Astrocyte (in vitro differentiated cells and primary cell): ENCODE results near the gene RIT2. TPM values are rescaled to one million over a fixed set of nuclear protein-coding genes. Genes with fewer than 3 reads are reported as not detected.

Experiments
- DNase-seq: peaks from one replicate; pipeline ENCODE4 v3.0.0-alpha.2; 2010; ENCODE audit warnings: low read depth
- FAIRE-seq: peaks from 2 replicates; lab custom pipeline; 2011; peaks lifted over from hg19 to GRCh38; lab: Jason Lieb, UNC
- H2AFZ ChIP-seq: 2 replicates; pipeline ENCODE4 v1.6.0; 2012; ENCODE audit warnings: low read depth, low read length, inconsistent platforms
- H3K27ac ChIP-seq: 2 replicates; pipeline ENCODE4 v1.5.1; 2011; ENCODE audit warnings: low read depth, low read length, inconsistent platforms
- H3K27me3 ChIP-seq: 2 replicates; pipeline ENCODE4 v1.6.0; 2011; ENCODE audit warnings: low read length, inconsistent platforms; ENCODE audit not compliant: insufficient read depth
- H3K36me3 ChIP-seq: 2 replicates; pipeline ENCODE4 v1.5.1; 2011; ENCODE audit warnings: low read length, inconsistent platforms; ENCODE audit not compliant: insufficient read depth
- H3K4me1 ChIP-seq: 2 replicates; pipeline ENCODE4 v1.5.1; 2011; ENCODE audit warnings: low read length, inconsistent platforms; ENCODE audit not compliant: insufficient read depth
- H3K4me2 ChIP-seq: 2 replicates; pipeline ENCODE4 v1.6.0; 2012; ENCODE audit warnings: low read length, inconsistent platforms
- H3K4me3 ChIP-seq: 2 replicates; pipeline ENCODE4 v1.5.1; 2011; ENCODE audit warnings: low read depth, mild to moderate bottlenecking, low read length, inconsistent platforms; ENCODE audit not compliant: insufficient read depth
- H3K79me2 ChIP-seq: 2 replicates; pipeline ENCODE4 v1.6.0; 2012; ENCODE audit warnings: mild to moderate bottlenecking, low read length, inconsistent platforms; ENCODE audit not compliant: insufficient read depth
- H3K9ac ChIP-seq: 2 replicates; pipeline ENCODE4 v1.6.0; 2012; ENCODE audit warnings: mild to moderate bottlenecking, low read length, inconsistent platforms
- H3K9me3 ChIP-seq: 2 replicates; pipeline ENCODE4 v1.5.1; 2012; ENCODE audit warnings: low read depth, mild to moderate bottlenecking, low read length, inconsistent platforms; ENCODE audit not compliant: insufficient read depth
- H4K20me1 ChIP-seq: 2 replicates; pipeline ENCODE4 v1.6.0; 2012; ENCODE audit warnings: low read length, inconsistent platforms; ENCODE audit not compliant: insufficient read depth
- H3K27ac Mint-ChIP-seq: one replicate; pipeline ENCODE4 v1.8.0; 2021; ENCODE audit warnings: mild to moderate bottlenecking, mixed read lengths; ENCODE audit not compliant: unreplicated experiment
- H3K27me3 Mint-ChIP-seq: one replicate; pipeline ENCODE4 v1.8.0; 2021; ENCODE audit warnings: low read depth, mixed read lengths; ENCODE audit not compliant: unreplicated experiment
- H3K36me3 Mint-ChIP-seq: one replicate; pipeline ENCODE4 v1.8.0; 2021; ENCODE audit warnings: low read depth, mixed read lengths; ENCODE audit not compliant: unreplicated experiment
- H3K4me1 Mint-ChIP-seq: one replicate; pipeline ENCODE4 v1.8.0; 2021; ENCODE audit warnings: low read depth, mixed read lengths; ENCODE audit not compliant: unreplicated experiment
- H3K4me3 Mint-ChIP-seq: one replicate; pipeline ENCODE4 v1.8.0; 2021; ENCODE audit warnings: mild to moderate bottlenecking, moderate library complexity, mixed read lengths; ENCODE audit not compliant: unreplicated experiment
- H3K9me3 Mint-ChIP-seq: one replicate; pipeline ENCODE4 v1.8.0; 2021; ENCODE audit warnings: mild to moderate bottlenecking, mixed read lengths; ENCODE audit not compliant: unreplicated experiment
- EZH2 ChIP-seq: IDR thresholded peaks from 2 replicates; pipeline ENCODE4 v1.6.1; 2012; ENCODE audit warnings: mild to moderate bottlenecking, low read length, inconsistent platforms; ENCODE audit not compliant: insufficient read depth
- total RNA-seq: library from RNA; stranded (reverse); gene quantifications from 2 replicates; pipeline ENCODE4 v1.2.1, GENCODE V29; 2021
- TF ChIP-seq, protein P1 (sequence below): IDR thresholded peaks from 2 replicates; pipeline ENCODE4 v1.5.1; 2011; ENCODE audit warnings: low read depth, mild to moderate bottlenecking, inconsistent platforms, low read length, moderate library complexity; ENCODE audit not compliant: insufficient read depth

RIT2 gene
- total RNA-seq, 1 donor from 2014 or later = not detected

DNA sequence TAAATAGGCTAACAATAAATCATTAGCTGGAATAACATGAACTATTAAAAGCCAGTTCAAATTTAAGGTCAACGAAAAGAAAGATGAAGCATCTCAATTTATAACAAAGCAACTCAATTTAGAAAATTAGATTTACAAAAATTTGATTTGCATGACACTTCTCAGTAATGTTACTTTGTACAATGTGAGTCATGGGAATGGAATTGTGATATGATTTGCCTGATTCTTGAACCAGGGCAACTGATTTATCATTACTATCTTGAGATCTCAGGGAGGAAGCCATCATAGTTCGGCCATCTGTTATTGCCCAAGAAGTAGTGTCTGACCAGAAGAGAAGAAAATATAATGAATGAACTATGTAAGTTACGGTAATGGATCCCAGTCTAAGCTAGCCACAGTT is 193.1 kb downstream of the RIT2 start:
- no peaks in the 10 kb centered on the region for H3K27me3 ChIP-seq
- FAIRE-seq (no peak), DNase-seq (no peak)
- Mint-ChIP-seq H3K27ac (no peak overlapping the region), H3K27me3 (no peaks in the 10 kb centered on the region), H3K36me3 (no peaks in the 10 kb centered on the region), H3K9me3 (no peaks in the 10 kb centered on the region), H3K4me3 (no peak overlapping the region), H3K4me1 (no peaks in the 10 kb centered on the region)
- H3K9me3 ChIP-seq = no peaks in the 10 kb centered on the region
- TF ChIP-seq EZH2 = no peak
- TF ChIP-seq, protein P1, sequence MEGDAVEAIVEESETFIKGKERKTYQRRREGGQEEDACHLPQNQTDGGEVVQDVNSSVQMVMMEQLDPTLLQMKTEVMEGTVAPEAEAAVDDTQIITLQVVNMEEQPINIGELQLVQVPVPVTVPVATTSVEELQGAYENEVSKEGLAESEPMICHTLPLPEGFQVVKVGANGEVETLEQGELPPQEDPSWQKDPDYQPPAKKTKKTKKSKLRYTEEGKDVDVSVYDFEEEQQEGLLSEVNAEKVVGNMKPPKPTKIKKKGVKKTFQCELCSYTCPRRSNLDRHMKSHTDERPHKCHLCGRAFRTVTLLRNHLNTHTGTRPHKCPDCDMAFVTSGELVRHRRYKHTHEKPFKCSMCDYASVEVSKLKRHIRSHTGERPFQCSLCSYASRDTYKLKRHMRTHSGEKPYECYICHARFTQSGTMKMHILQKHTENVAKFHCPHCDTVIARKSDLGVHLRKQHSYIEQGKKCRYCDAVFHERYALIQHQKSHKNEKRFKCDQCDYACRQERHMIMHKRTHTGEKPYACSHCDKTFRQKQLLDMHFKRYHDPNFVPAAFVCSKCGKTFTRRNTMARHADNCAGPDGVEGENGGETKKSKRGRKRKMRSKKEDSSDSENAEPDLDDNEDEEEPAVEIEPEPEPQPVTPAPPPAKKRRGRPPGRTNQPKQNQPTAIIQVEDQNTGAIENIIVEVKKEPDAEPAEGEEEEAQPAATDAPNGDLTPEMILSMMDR = no peak
- H3K79me2 ChIP-seq = no peaks in the 10 kb centered on the region
- no peak overlapping the region for H3K4me2 ChIP-seq
- H4K20me1 ChIP-seq = no peaks in the 10 kb centered on the region
- H3K4me1 ChIP-seq = no peaks in the 10 kb centered on the region
- no peak overlapping the region for H2AFZ ChIP-seq
- H3K27ac ChIP-seq = no peak overlapping the region
- no peak overlapping the region for H3K4me3 ChIP-seq
- no peaks in the 10 kb centered on the region for H3K36me3 ChIP-seq
- no peak overlapping the region for H3K9ac ChIP-seq

DNA sequence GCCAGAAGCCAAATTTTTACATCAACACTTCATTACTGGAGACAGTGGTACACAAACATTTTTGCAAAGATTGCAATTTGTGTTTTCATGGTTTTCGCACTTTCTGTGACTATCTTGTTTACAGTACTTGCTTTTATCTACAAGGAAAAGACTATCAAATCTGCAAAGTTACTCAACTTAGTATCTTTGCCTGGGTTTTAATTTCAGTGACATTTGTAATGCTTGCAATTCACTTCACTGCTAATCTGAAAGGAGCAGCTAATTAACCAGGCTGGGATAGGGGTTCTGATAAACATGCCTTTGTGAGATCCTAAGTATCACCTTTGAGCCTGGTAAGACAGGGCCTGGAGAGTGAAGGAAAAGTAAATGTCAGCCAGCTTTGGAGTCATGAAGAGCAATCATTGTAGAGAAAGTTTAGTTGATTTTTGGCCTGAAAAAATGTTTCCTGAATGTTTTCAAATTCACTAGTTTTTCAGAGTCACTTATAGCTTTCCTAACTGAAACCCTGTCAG is 194.2 kb downstream of the RIT2 start:
- Histone ChIP-seq H3K4me2 (no peak overlapping the region), H3K9me3 (no peaks in the 10 kb centered on the region), H3K4me3 (no peak overlapping the region), H3K27me3 (no peaks in the 10 kb centered on the region), H3K9ac (no peak overlapping the region), H3K27ac (no peak overlapping the region), H3K36me3 (no peaks in the 10 kb centered on the region), H2AFZ (no peak overlapping the region), H3K79me2 (no peaks in the 10 kb centered on the region), H3K4me1 (no peaks in the 10 kb centered on the region), H4K20me1 (no peaks in the 10 kb centered on the region)
- no peak for DNase-seq
- Mint-ChIP-seq H3K27ac (no peak overlapping the region), H3K9me3 (no peaks in the 10 kb centered on the region), H3K4me1 (no peaks in the 10 kb centered on the region), H3K27me3 (no peaks in the 10 kb centered on the region), H3K4me3 (no peak overlapping the region), H3K36me3 (no peaks in the 10 kb centered on the region)
- no peak for FAIRE-seq
- TF ChIP-seq, protein P1 = no peak
- no peak for TF ChIP-seq EZH2

DNA sequence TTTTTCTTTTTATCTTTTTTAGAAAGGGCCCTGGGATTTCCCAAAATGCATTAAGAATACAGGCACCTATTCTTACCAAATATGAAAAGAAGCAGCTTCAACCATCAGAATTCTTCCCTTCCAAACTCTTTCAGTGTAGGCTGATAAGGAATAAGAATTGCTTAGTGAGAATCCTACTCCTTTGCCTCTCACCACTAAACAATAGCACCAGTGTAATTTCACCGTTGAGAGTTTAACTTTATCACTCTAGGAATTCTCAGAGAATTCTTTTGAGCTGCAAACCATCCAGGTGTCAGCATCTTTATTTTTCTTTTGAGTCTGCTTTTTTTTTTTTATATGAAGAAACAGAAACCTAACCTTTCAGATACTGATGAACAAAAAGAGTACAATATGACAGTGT is 194.9 kb downstream of the RIT2 start:
- Mint-ChIP-seq H3K27ac (no peak overlapping the region), H3K9me3 (no peaks in the 10 kb centered on the region), H3K4me3 (no peak overlapping the region), H3K4me1 (no peaks in the 10 kb centered on the region), H3K36me3 (no peaks in the 10 kb centered on the region), H3K27me3 (no peaks in the 10 kb centered on the region)
- H4K20me1 ChIP-seq = no peaks in the 10 kb centered on the region
- no peak overlapping the region for H3K27ac ChIP-seq
- no peak overlapping the region for H3K9ac ChIP-seq
- FAIRE-seq (no peak), DNase-seq (no peak)
- no peaks in the 10 kb centered on the region for H3K79me2 ChIP-seq
- no peak overlapping the region for H3K4me3 ChIP-seq
- no peaks in the 10 kb centered on the region for H3K36me3 ChIP-seq
- no peaks in the 10 kb centered on the region for H3K4me1 ChIP-seq
- H2AFZ ChIP-seq = no peak overlapping the region
- no peaks in the 10 kb centered on the region for H3K27me3 ChIP-seq
- H3K4me2 ChIP-seq = no peak overlapping the region
- TF ChIP-seq EZH2 = no peak
- TF ChIP-seq, protein P1 = no peak
- no peaks in the 10 kb centered on the region for H3K9me3 ChIP-seq
